Neuron (in vitro differentiated cells): ENCODE measurements around the gene ZNF609.

Source experiments
- H2AFZ ChIP-seq: one replicate; pipeline ENCODE4 v1.6.1; 2013; ENCODE audit warnings: low read depth, mild to moderate bottlenecking, inconsistent platforms, low read length, moderate library complexity
- H3K27me3 ChIP-seq: one replicate; pipeline ENCODE4 v1.6.1; 2013; ENCODE audit warnings: low read length; ENCODE audit not compliant: insufficient read depth
- H3K36me3 ChIP-seq: one replicate; pipeline ENCODE4 v1.6.1; 2013; ENCODE audit warnings: low read length; ENCODE audit not compliant: insufficient read depth
- H3K4me1 ChIP-seq: one replicate; pipeline ENCODE4 v1.6.1; 2013; ENCODE audit warnings: low read length; ENCODE audit not compliant: insufficient read depth
- H3K4me3 ChIP-seq: 2 replicates; pipeline ENCODE4 v1.5.1; 2013; ENCODE audit warnings: mild to moderate bottlenecking, low read length, moderate library complexity
- H3K9me3 ChIP-seq: one replicate; pipeline ENCODE4 v1.6.1; 2013; ENCODE audit warnings: low read length

The ZNF609 gene

DNA sequence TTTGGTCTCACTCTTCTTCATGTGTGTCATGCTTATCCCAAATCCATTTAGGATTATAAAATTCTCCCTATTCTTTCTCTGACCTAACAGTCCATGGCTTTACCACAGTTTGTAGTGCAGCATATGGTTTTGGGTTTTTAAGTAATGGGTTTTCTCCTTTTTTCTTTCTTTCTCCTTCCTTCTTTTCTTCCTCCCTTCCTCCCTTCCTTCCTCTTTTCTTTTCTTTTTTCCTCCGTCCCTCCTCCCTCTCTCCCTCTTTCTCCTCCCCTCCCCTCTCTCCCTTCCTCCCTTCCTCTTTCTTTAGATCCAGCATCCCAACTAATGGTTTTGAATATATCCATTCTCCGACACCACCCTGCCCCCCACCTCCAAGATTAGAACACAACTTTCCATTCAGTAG lies 196.1 kb downstream of the ZNF609 start:
- Histone ChIP-seq H3K4me1 (no peaks in the 10 kb centered on the region), H3K9me3 (no peaks in the 10 kb centered on the region), H3K4me3 (no peak overlapping the region), H3K36me3 (peaks cover 2% of the 10 kb centered on the region), H3K27me3 (no peaks in the 10 kb centered on the region), H2AFZ (no peak overlapping the region)

GRCh38 chr15:64665179-64665578 lies 204.8 kb downstream of the ZNF609 start:
- no peaks in the 10 kb centered on the region for H3K27me3 ChIP-seq
- peaks cover 12% of the 10 kb centered on the region for H3K4me1 ChIP-seq
- H3K4me3 ChIP-seq: no peak overlapping the region
- no peaks in the 10 kb centered on the region for H3K9me3 ChIP-seq
- no peak overlapping the region for H2AFZ ChIP-seq
- H3K36me3 ChIP-seq: peaks cover 6% of the 10 kb centered on the region

GRCh38 chr15:64667736-64668161 lies 207.4 kb downstream of the ZNF609 start:
- no peak overlapping the region for H2AFZ ChIP-seq
- H3K27me3 ChIP-seq: no peaks in the 10 kb centered on the region
- no peak overlapping the region for H3K4me3 ChIP-seq
- H3K9me3 ChIP-seq: no peaks in the 10 kb centered on the region
- peaks cover 6% of the 10 kb centered on the region for H3K36me3 ChIP-seq
- peaks cover 12% of the 10 kb centered on the region for H3K4me1 ChIP-seq

- Histone ChIP-seq H3K36me3 (peaks cover 57% of the 10 kb centered on the region), H3K4me1 (no peaks in the 10 kb centered on the region), H2AFZ (no peak overlapping the region), H3K27me3 (no peaks in the 10 kb centered on the region), H3K4me3 (no peak overlapping the region), H3K9me3 (no peaks in the 10 kb centered on the region)
These were observed 213.5 kb downstream of the ZNF609 start for GRCh38 chr15:64673866-64674265.

- H3K9me3 ChIP-seq: no peaks in the 10 kb centered on the region
- peaks cover 91% of the 10 kb centered on the region for H3K36me3 ChIP-seq
These were observed 217.9 kb downstream of the ZNF609 start for GRCh38 chr15:64678126-64678819.

GRCh38 chr15:64680097-64680496 lies 219.7 kb downstream of the ZNF609 start:
- H3K4me3 ChIP-seq: no peak overlapping the region
- peaks cover 88% of the 10 kb centered on the region for H3K36me3 ChIP-seq
- H3K27me3 ChIP-seq: no peaks in the 10 kb centered on the region
- no peak overlapping the region for H2AFZ ChIP-seq
- no peaks in the 10 kb centered on the region for H3K9me3 ChIP-seq
- H3K4me1 ChIP-seq: no peaks in the 10 kb centered on the region

More at GRCh38 chr15:64678126-64678819, 217.9 kb downstream of the ZNF609 start:
- H3K4me1 ChIP-seq: no peaks in the 10 kb centered on the region
- no peak overlapping the region for H3K4me3 ChIP-seq
- no peak overlapping the region for H2AFZ ChIP-seq
- no peaks in the 10 kb centered on the region for H3K27me3 ChIP-seq

DNA sequence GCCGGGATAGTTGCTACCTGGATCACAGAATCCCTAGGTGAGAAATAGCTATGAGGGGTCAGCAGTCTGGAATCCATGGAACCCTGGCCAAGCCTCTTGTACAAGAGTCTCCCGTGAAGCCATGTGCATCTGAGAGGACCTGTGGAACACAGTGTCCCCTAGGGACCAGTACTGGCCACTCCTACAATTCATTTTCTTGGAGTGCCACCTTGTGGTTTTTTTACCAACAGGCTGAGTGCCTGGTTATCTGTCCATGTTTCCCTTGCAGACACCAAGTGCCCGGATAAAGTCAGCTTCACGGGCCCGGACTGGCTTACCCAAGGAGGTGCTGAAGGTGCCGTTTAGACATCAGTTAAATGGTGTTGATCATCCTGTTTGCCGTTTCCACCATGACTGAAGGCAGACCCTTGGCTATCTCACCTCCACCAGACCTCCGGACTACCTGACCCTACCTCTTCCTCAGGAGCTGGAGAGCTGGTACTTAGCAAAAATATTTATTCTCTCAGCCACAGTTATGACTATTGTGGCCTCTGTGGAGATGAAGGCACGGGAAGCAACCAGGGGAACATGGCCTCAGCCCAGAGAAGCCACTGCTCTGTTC lies 221.1 kb downstream of the ZNF609 start:
- Histone ChIP-seq H3K9me3 (no peaks in the 10 kb centered on the region), H2AFZ (no peak overlapping the region), H3K36me3 (peaks cover 83% of the 10 kb centered on the region), H3K27me3 (no peaks in the 10 kb centered on the region), H3K4me3 (no peak overlapping the region), H3K4me1 (no peaks in the 10 kb centered on the region)

GRCh38 chr15:64682255-64682654 lies 221.9 kb downstream of the ZNF609 start:
- Histone ChIP-seq H2AFZ (no peak overlapping the region), H3K36me3 (peaks cover 86% of the 10 kb centered on the region), H3K4me1 (no peaks in the 10 kb centered on the region), H3K27me3 (no peaks in the 10 kb centered on the region), H3K9me3 (no peaks in the 10 kb centered on the region), H3K4me3 (no peak overlapping the region)

- Histone ChIP-seq H3K27me3 (no peaks in the 10 kb centered on the region), H3K4me1 (no peaks in the 10 kb centered on the region), H3K36me3 (peaks cover 86% of the 10 kb centered on the region), H3K9me3 (no peaks in the 10 kb centered on the region), H2AFZ (no peak overlapping the region), H3K4me3 (no peak overlapping the region)
These were observed 223.0 kb downstream of the ZNF609 start for GRCh38 chr15:64683378-64683777.

GRCh38 chr15:64685230-64685888 lies 225.0 kb downstream of the ZNF609 start:
- Histone ChIP-seq H2AFZ (no peak overlapping the region), H3K36me3 (peaks cover 82% of the 10 kb centered on the region), H3K4me1 (no peaks in the 10 kb centered on the region), H3K9me3 (no peaks in the 10 kb centered on the region), H3K4me3 (no peak overlapping the region), H3K27me3 (no peaks in the 10 kb centered on the region)

DNA sequence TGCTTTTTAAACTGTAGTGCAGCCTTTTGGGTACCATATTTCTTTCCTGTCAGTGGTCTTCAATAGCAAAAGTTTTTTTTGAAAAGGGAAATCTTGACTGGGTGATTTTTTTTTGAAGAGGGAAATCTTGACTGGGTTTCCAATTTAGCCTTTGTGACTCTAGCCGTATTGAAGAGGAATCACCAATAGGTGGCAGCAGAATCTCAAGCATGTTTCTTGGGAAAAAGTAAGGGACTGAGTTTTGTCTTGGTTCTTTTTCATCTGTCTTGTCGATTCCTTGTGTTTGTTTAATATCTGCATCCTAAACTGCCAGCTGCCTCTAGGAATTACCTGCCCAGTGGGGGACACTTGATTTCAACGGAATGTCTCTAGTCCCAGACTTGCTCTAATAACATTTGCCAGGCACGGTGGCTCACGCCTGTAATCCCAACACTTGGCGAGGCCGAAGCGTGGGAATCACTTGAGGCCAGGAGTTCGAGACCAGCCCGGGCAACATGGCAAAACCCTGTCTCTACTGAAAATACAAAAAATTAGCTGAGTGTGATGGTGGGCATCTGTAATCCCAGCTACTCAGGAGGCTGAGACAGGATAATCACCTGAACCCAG lies 225.9 kb downstream of the ZNF609 start:
- no peak overlapping the region for H2AFZ ChIP-seq
- H3K27me3 ChIP-seq: no peaks in the 10 kb centered on the region
- no peaks in the 10 kb centered on the region for H3K4me1 ChIP-seq
- peaks cover 82% of the 10 kb centered on the region for H3K36me3 ChIP-seq
- H3K9me3 ChIP-seq: no peaks in the 10 kb centered on the region
- H3K4me3 ChIP-seq: no peak overlapping the region

- H3K9me3 ChIP-seq: no peaks in the 10 kb centered on the region
- H3K4me3 ChIP-seq: no peak overlapping the region
- H3K4me1 ChIP-seq: no peaks in the 10 kb centered on the region
- H3K36me3 ChIP-seq: peaks cover 80% of the 10 kb centered on the region
- no peak overlapping the region for H2AFZ ChIP-seq
- H3K27me3 ChIP-seq: no peaks in the 10 kb centered on the region
These were observed 226.8 kb downstream of the ZNF609 start for GRCh38 chr15:64687172-64687571.

GRCh38 chr15:64687688-64688087 lies 227.3 kb downstream of the ZNF609 start:
- Histone ChIP-seq H3K27me3 (no peaks in the 10 kb centered on the region), H3K36me3 (peaks cover 77% of the 10 kb centered on the region), H3K4me3 (no peak overlapping the region), H2AFZ (no peak overlapping the region), H3K4me1 (no peaks in the 10 kb centered on the region), H3K9me3 (no peaks in the 10 kb centered on the region)
